ENCODE measurements around the gene CRIM1. TPM values are rescaled to one million over a fixed set of nuclear protein-coding genes. Genes with fewer than 3 reads are reported as not detected.

CRIM1 gene
- polyA plus RNA-seq, 4 donors: 0.89 to 26.2 (median 9.2) TPM

DNA sequence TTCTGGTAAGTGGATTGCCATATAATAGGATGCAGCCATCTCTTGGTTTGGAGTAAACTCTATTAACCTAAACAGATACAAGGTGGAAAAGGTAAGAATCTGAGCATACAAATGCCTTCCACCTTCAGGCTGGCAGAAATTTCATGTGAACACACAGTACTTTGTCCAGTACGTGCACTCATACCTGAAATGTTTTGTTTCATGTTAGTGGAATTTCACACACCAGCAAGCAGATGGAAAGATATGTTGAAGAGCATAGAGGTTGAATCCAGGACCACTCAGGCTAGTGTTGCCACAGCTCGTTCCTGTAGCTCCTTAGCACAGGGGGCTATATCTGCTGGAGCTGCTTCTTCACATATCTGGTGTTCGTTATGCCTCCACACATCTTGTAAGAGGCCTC lies 34.0 kb downstream of the CRIM1 start:
- H3K27ac ChIP-seq (ENCODE audit: low read depth in 1 of 3, low read length in 2 of 3): peak overlapping the region in 1 of 3 donors; percentile 37
- 63 to 75% (median 70%) methylated on average over 3 of the region's 3 CpGs for WGBS, 3 donors
- no peak overlapping the region for H3K4me3 ChIP-seq (ENCODE audit: low read depth in 1 of 3, low read length in 3 of 3)
- DNase-seq (no peak), FAIRE-seq (no peak)
- no peaks in the 10 kb centered on the region for H3K27me3 ChIP-seq (ENCODE audit: control insufficient read depth in 3 of 3, insufficient read depth in 3 of 3, low read length in 3 of 3)
- H3K9me3 ChIP-seq (ENCODE audit: control insufficient read depth in 2 of 2, insufficient read depth in 1 of 2, low read depth in 1 of 2, low read length in 1 of 2): no peaks in the 10 kb centered on the region
- no peaks in the 10 kb centered on the region for H3K36me3 ChIP-seq (ENCODE audit: control insufficient read depth in 3 of 3, insufficient read depth in 2 of 3, low read depth in 1 of 3, low read length in 3 of 3)
- peaks cover 0 to 14% (median 0%) of the 10 kb centered on the region in 3 donors for H3K4me1 ChIP-seq (ENCODE audit: control insufficient read depth in 3 of 3, insufficient read depth in 2 of 3, low read depth in 1 of 3, low read length in 2 of 3)

GRCh38 chr2:36392571-36393255 lies 37.1 kb downstream of the CRIM1 start:
- FAIRE-seq: no peak
- H3K27me3 ChIP-seq (ENCODE audit: control insufficient read depth in 3 of 3, insufficient read depth in 3 of 3, low read length in 3 of 3): no peaks in the 10 kb centered on the region
- whole genome bisulfite sequencing, 3 donors: 63 to 72% (median 68%) methylated on average over 5 of the region's 5 CpGs
- H3K4me3 ChIP-seq (ENCODE audit: low read depth in 1 of 3, low read length in 3 of 3): no peak overlapping the region
- peaks cover 0 to 2% (median 0%) of the 10 kb centered on the region in 3 donors for H3K36me3 ChIP-seq (ENCODE audit: control insufficient read depth in 3 of 3, insufficient read depth in 2 of 3, low read depth in 1 of 3, low read length in 3 of 3)
- peaks cover 2 to 14% (median 4%) of the 10 kb centered on the region in 3 donors for H3K4me1 ChIP-seq (ENCODE audit: control insufficient read depth in 3 of 3, insufficient read depth in 2 of 3, low read depth in 1 of 3, low read length in 2 of 3)
- DNase-seq: no peak
- no peaks in the 10 kb centered on the region for H3K9me3 ChIP-seq (ENCODE audit: control insufficient read depth in 2 of 2, insufficient read depth in 1 of 2, low read depth in 1 of 2, low read length in 1 of 2)
- no peak overlapping the region for H3K27ac ChIP-seq (ENCODE audit: low read depth in 1 of 3, low read length in 2 of 3)

- Histone ChIP-seq H3K9me3 (ENCODE audit: control insufficient read depth in 2 of 2, insufficient read depth in 1 of 2, low read depth in 1 of 2, low read length in 1 of 2) (no peaks in the 10 kb centered on the region), H3K4me1 (ENCODE audit: control insufficient read depth in 3 of 3, insufficient read depth in 2 of 3, low read depth in 1 of 3, low read length in 2 of 3) (peaks cover 4 to 11% (median 6%) of the 10 kb centered on the region in 3 donors), H3K27me3 (ENCODE audit: control insufficient read depth in 3 of 3, insufficient read depth in 3 of 3, low read length in 3 of 3) (no peaks in the 10 kb centered on the region), H3K36me3 (ENCODE audit: control insufficient read depth in 3 of 3, insufficient read depth in 2 of 3, low read depth in 1 of 3, low read length in 3 of 3) (peaks cover 0 to 2% (median 0%) of the 10 kb centered on the region in 3 donors), H3K4me3 (ENCODE audit: low read depth in 1 of 3, low read length in 3 of 3) (no peak overlapping the region), H3K27ac (ENCODE audit: low read depth in 1 of 3, low read length in 2 of 3) (no peak overlapping the region)
- FAIRE-seq: no peak
- DNase-seq: no peak
- 79 to 93% (median 92%) methylated on average over 4 of the region's 4 CpGs for WGBS, 3 donors
Measured at GRCh38 chr2:36393738-36394256, 38.2 kb downstream of the CRIM1 start.

- Histone ChIP-seq H3K36me3 (ENCODE audit: control insufficient read depth in 3 of 3, insufficient read depth in 2 of 3, low read depth in 1 of 3, low read length in 3 of 3) (peaks cover 0 to 2% (median 0%) of the 10 kb centered on the region in 3 donors), H3K27ac (ENCODE audit: low read depth in 1 of 3, low read length in 2 of 3) (no peak overlapping the region), H3K4me3 (ENCODE audit: low read depth in 1 of 3, low read length in 3 of 3) (no peak overlapping the region), H3K27me3 (ENCODE audit: control insufficient read depth in 3 of 3, insufficient read depth in 3 of 3, low read length in 3 of 3) (no peaks in the 10 kb centered on the region), H3K9me3 (ENCODE audit: control insufficient read depth in 2 of 2, insufficient read depth in 1 of 2, low read depth in 1 of 2, low read length in 1 of 2) (no peaks in the 10 kb centered on the region), H3K4me1 (ENCODE audit: control insufficient read depth in 3 of 3, insufficient read depth in 2 of 3, low read depth in 1 of 3, low read length in 2 of 3) (peaks cover 1 to 6% (median 4%) of the 10 kb centered on the region in 3 donors)
- DNase-seq (peak; percentile 33 to 46), FAIRE-seq (no peak)
- WGBS, 3 donors: 32 to 54% (median 36%) methylated on average over 6 of the region's 6 CpGs
Measured at GRCh38 chr2:36394804-36395203, 39.2 kb downstream of the CRIM1 start.

DNA sequence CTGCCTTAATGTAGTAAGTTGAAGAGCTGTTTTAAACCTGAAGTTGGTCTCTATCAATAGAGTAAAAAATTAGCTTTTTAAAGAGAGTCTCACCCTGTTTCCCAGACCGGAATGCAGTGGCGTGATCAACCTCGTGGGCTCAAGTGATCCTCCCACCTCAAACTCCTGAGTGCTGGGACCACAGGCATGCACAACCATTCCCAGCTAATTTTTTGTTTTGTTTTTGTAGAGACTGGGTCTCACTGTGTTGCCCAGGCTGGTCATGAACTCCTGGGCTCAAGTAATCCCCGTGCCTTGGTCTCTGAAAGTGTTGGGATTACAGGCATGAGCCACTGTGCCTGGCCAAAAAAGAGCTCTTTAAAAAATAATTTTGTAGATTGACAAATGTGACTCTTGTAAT lies 40.3 kb downstream of the CRIM1 start:
- FAIRE-seq: no peak
- H3K27ac ChIP-seq (ENCODE audit: low read depth in 1 of 3, low read length in 2 of 3): no peak overlapping the region
- H3K9me3 ChIP-seq (ENCODE audit: control insufficient read depth in 2 of 2, insufficient read depth in 1 of 2, low read depth in 1 of 2, low read length in 1 of 2): no peaks in the 10 kb centered on the region
- H3K36me3 ChIP-seq (ENCODE audit: control insufficient read depth in 3 of 3, insufficient read depth in 2 of 3, low read depth in 1 of 3, low read length in 3 of 3): peaks cover 0 to 2% (median 0%) of the 10 kb centered on the region in 3 donors
- DNase-seq: no peak
- no peak overlapping the region for H3K4me3 ChIP-seq (ENCODE audit: low read depth in 1 of 3, low read length in 3 of 3)
- WGBS, 3 donors: 89 to 98% (median 96%) methylated on average over 4 of the region's 4 CpGs
- no peaks in the 10 kb centered on the region for H3K27me3 ChIP-seq (ENCODE audit: control insufficient read depth in 3 of 3, insufficient read depth in 3 of 3, low read length in 3 of 3)
- H3K4me1 ChIP-seq (ENCODE audit: control insufficient read depth in 3 of 3, insufficient read depth in 2 of 3, low read depth in 1 of 3, low read length in 2 of 3): peaks cover 0 to 6% (median 4%) of the 10 kb centered on the region in 3 donors

- H3K4me3 ChIP-seq (ENCODE audit: low read depth in 1 of 3, low read length in 3 of 3): no peak overlapping the region
- peaks cover 0 to 5% (median 0%) of the 10 kb centered on the region in 3 donors for H3K36me3 ChIP-seq (ENCODE audit: control insufficient read depth in 3 of 3, insufficient read depth in 2 of 3, low read depth in 1 of 3, low read length in 3 of 3)
- H3K27me3 ChIP-seq (ENCODE audit: control insufficient read depth in 3 of 3, insufficient read depth in 3 of 3, low read length in 3 of 3): no peaks in the 10 kb centered on the region
- WGBS, 3 donors: 90 to 92% (median 91%) methylated on average over 9 of the region's 9 CpGs
- FAIRE-seq (no peak), DNase-seq (no peak)
- peak overlapping the region in 1 of 3 donors; percentile 61 for H3K27ac ChIP-seq (ENCODE audit: low read depth in 1 of 3, low read length in 2 of 3)
- H3K9me3 ChIP-seq (ENCODE audit: control insufficient read depth in 2 of 2, insufficient read depth in 1 of 2, low read depth in 1 of 2, low read length in 1 of 2): no peaks in the 10 kb centered on the region
- peaks cover 0 to 6% (median 4%) of the 10 kb centered on the region in 3 donors for H3K4me1 ChIP-seq (ENCODE audit: control insufficient read depth in 3 of 3, insufficient read depth in 2 of 3, low read depth in 1 of 3, low read length in 2 of 3)
Measured at GRCh38 chr2:36396878-36397539, 41.4 kb downstream of the CRIM1 start.

DNA sequence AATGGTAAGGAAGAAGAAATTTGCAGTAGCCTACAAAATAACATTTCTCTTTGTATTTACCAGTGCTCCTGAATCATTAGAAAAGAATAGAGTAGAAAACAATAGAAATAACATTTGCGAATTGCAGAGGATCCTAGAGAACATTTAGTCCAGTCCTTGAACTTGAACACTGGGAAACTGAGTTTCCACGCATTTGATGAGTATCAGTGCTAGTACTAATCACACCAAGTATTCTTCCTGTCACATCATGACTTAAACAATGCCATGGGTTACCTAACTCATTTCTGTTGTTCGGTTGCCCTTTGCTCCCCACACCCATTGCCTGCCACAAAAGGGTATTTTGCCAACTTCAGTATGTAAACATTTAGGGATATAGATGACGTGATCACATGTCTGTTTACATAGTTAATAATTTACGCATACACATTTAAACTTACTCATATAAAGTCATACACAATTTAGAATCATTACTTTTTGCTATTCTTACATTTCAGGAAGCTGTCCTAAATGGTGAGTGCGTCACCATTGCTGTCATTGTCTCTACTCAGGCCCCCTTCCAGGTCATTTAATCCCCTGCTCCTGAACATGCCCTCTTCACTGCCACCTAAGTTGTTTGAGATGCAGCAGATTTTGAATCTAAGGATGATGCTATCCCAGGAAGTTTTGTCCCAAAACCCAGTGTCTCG lies 42.3 kb downstream of the CRIM1 start:
- 19 to 63% (median 39%) methylated on average over 7 of the region's 7 CpGs for WGBS, 3 donors
- Histone ChIP-seq H3K9me3 (ENCODE audit: control insufficient read depth in 2 of 2, insufficient read depth in 1 of 2, low read depth in 1 of 2, low read length in 1 of 2) (no peaks in the 10 kb centered on the region), H3K27me3 (ENCODE audit: control insufficient read depth in 3 of 3, insufficient read depth in 3 of 3, low read length in 3 of 3) (no peaks in the 10 kb centered on the region), H3K4me3 (ENCODE audit: low read depth in 1 of 3, low read length in 3 of 3) (no peak overlapping the region), H3K36me3 (ENCODE audit: control insufficient read depth in 3 of 3, insufficient read depth in 2 of 3, low read depth in 1 of 3, low read length in 3 of 3) (peaks cover 0 to 5% (median 0%) of the 10 kb centered on the region in 3 donors), H3K27ac (ENCODE audit: low read depth in 1 of 3, low read length in 2 of 3) (peak overlapping the region in 1 of 3 donors; percentile 45), H3K4me1 (ENCODE audit: control insufficient read depth in 3 of 3, insufficient read depth in 2 of 3, low read depth in 1 of 3, low read length in 2 of 3) (peaks cover 0 to 6% (median 4%) of the 10 kb centered on the region in 3 donors)
- FAIRE-seq (no peak), DNase-seq (peak; percentile 67 to 88)

DNA sequence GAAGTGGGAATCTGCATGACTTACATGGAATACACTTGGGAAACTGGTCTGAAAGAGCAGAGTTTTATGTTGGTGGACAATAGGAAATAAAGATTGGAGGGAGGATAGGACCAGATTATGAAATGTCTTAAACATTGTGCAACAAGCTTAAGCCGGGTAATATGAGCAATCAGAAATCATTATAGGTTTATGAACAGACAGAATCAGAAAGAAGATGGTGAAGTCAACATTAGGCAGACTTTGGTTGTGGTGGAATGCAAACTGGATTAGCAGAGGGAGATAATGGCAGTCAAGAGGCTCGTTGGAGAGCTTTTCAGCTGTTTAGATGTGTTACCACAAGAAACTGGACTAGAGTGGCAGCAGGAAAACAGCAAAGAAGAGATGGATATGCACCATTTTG lies 43.5 kb downstream of the CRIM1 start:
- Histone ChIP-seq H3K9me3 (ENCODE audit: control insufficient read depth in 2 of 2, insufficient read depth in 1 of 2, low read depth in 1 of 2, low read length in 1 of 2) (no peaks in the 10 kb centered on the region), H3K36me3 (ENCODE audit: control insufficient read depth in 3 of 3, insufficient read depth in 2 of 3, low read depth in 1 of 3, low read length in 3 of 3) (peaks cover 0 to 5% (median 0%) of the 10 kb centered on the region in 3 donors), H3K4me3 (ENCODE audit: low read depth in 1 of 3, low read length in 3 of 3) (no peak overlapping the region), H3K27me3 (ENCODE audit: control insufficient read depth in 3 of 3, insufficient read depth in 3 of 3, low read length in 3 of 3) (no peaks in the 10 kb centered on the region), H3K4me1 (ENCODE audit: control insufficient read depth in 3 of 3, insufficient read depth in 2 of 3, low read depth in 1 of 3, low read length in 2 of 3) (peaks cover 0 to 6% (median 4%) of the 10 kb centered on the region in 3 donors), H3K27ac (ENCODE audit: low read depth in 1 of 3, low read length in 2 of 3) (no peak overlapping the region)
- 67 to 86% (median 78%) methylated on average over 2 of the region's 2 CpGs for WGBS, 3 donors
- FAIRE-seq: no peak
- no peak for DNase-seq
